Measurements from ENCODE around the gene DNAJC12. TPM values are rescaled to one million over a fixed set of nuclear protein-coding genes. Genes with fewer than 3 reads are reported as not detected.

The DNAJC12 gene
- total RNA-seq, 2 donors from 2014 or later, result 1.2 to 5.1 TPM

DNA sequence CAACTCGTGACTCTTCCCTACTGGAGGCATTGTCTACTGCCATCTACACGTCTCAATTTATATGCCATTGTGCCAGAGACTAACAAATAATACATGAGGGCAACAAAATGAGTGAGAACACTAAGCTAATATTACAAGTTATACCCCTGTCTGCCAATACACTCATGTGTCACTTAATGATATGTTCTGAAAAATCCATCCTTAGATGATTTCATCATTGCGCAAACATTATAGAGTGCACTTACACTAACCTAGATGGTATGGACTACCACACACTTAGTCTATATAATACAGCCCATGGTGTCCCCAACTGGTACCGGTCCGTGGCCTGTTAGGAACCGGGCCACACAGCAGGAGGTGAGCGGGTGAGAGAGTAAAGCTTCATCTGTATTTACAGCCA, 77.7 kb downstream of the DNAJC12 start:
- Histone ChIP-seq H3K36me3 (no peaks in the 10 kb centered on the region), H3K4me3 (no peak overlapping the region), H3K9me3 (no peaks in the 10 kb centered on the region), H3K27me3 (replicated peaks; ENCODE audit: insufficient read depth) (no peaks in the 10 kb centered on the region), H3K27ac (no peak overlapping the region), H3K4me1 (ENCODE audit: control insufficient read depth in 1 of 2, low read depth in 2 of 2) (peaks cover 0 to 6% of the 10 kb centered on the region in 2 donors)
- ATAC-seq (ENCODE audit: insufficient number of reproducible peaks, low FRiP score, low read depth) (no peak), DNase-seq (ENCODE audit: low spot score) (no peak)
- TF ChIP-seq, protein P1, sequence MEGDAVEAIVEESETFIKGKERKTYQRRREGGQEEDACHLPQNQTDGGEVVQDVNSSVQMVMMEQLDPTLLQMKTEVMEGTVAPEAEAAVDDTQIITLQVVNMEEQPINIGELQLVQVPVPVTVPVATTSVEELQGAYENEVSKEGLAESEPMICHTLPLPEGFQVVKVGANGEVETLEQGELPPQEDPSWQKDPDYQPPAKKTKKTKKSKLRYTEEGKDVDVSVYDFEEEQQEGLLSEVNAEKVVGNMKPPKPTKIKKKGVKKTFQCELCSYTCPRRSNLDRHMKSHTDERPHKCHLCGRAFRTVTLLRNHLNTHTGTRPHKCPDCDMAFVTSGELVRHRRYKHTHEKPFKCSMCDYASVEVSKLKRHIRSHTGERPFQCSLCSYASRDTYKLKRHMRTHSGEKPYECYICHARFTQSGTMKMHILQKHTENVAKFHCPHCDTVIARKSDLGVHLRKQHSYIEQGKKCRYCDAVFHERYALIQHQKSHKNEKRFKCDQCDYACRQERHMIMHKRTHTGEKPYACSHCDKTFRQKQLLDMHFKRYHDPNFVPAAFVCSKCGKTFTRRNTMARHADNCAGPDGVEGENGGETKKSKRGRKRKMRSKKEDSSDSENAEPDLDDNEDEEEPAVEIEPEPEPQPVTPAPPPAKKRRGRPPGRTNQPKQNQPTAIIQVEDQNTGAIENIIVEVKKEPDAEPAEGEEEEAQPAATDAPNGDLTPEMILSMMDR (IDR thresholded peaks at IDR 0.05), result no peak

Other genes with a start within 250 kb of the DNAJC12 start
- 1 to 10 TPM in 1 of 2 donors, under 1 TPM in 1; 0.95 to 1.2 TPM for gene CTNNA3, start 142.0 kb downstream of the DNAJC12 start, total RNA-seq
- gene SIRT1, start 46.5 kb upstream of the DNAJC12 start, total RNA-seq, result 10 to 100 TPM in 1 of 2 donors, 1 to 10 TPM in 1; 9.6 to 34.7 TPM
- gene HERC4, start 237.1 kb upstream of the DNAJC12 start, total RNA-seq, result 10 to 100 TPM; 60.2 to 83.7 TPM